Hepatic stellate cell (primary cell): ENCODE measurements around the gene CD3D.
"Not testable (repeated sequence)": the region's sequence is repeated elsewhere in the genome, so short reads cannot be mapped to it uniquely, and the experiment has no call there.

Experiments
- DNase-seq: peaks from one replicate; pipeline ENCODE4 v3.0.0; 2011; ENCODE audit warnings: low spot score

The CD3D gene

GRCh38 chr11:118339281-118339961 lies 3.1 kb downstream of the CD3D start:
- DNase-seq = no peak

DNA sequence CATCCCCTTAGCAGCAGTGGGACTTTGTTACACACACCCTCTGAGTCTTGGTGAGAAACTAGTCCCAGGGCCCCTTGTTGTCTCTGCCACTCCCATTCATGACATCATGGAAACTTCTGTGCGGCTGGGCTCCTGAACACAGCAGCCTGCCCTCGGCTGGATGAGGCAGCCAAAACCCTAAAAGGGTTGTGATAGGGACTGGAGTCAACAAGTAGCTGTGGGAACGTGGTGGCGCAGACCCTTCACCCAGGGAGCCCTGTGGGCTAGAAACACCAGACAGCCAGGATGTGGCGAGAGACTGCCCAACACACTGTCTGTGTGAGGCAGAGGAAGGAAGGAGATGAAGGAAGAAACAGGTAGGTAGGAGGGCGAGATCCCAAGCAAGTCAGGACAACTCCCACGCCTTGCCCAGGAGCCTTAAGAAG lies 3.9 kb downstream of the CD3D start:
- DNase-seq = no peak

DNA sequence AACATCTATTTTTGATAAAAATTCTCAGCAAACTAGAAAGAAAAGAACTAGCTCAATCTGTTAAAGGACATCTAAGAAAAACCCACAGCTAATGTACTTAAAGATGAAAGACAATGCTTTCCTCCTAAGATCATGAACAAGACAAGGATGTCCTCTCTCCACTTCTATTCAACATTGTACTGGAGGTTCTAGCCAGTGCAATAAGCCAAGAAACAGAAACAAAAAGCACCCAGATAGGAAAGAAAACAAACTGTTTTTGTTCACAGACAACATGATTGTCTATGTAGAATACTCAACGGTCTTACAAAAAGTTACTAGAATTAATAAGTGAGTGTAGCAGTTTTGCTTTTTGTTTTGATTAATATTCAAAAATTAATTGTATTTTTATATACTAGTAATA lies 7.8 kb downstream of the CD3D start:
- DNase-seq = no peak

- no peak for DNase-seq
Measured at GRCh38 chr11:118328745-118329144, 13.8 kb downstream of the CD3D start.

GRCh38 chr11:118325283-118325682 lies 17.2 kb downstream of the CD3D start:
- DNase-seq = no peak

DNA sequence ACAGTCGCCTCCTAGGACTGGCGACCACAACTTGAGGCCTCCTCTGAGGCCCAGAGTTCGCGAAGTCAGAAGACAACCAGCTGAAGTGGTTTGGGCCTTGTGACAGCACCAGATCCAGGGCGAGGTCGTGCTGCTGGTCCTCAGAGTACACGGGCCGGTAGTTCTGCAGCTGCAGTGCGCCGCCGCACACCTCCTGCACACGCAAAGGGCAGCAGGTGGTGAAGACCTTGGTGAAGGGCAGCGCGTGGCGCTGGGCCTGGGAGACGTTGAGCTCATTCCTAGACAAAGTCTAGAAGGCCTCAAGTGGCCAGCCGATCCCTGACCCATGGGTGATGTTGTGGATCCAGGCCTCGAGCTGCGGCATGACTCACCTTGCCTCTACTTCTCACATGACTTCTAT lies 19.8 kb downstream of the CD3D start:
- no peak for DNase-seq

DNA sequence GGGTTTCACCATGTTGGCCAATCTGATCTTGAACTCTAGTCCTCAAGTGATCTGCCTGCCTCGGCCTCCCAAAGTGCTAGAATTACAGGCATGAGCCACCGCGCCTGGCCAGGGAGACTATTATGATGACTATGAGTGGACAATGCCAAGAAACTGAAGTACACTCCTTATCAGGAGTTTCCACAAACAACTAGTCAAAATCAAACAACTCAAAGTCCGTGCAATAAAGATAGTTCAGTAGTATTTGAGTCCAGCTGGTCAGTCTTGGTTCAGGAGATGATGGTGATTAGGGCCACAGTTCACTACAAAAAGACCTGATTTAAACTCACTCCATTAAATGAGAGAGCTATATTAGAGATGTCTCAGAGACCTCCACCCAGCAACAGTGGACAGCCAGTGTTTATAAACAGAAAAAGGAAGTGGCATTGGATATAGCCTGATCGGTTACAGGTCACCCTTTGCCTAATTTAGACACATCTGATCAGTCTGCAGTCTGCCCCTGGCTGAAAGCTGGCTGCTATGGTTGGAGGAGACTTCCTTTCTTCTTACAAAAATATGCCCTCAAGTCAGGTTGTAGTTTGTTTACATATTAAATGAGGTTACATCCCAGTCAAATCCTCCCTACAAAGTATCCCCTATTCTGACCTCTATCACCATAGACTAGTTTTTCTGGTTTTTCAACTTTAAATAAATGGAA lies 21.0 kb downstream of the CD3D start:
- DNase-seq = no peak

GRCh38 chr11:118320515-118320914 lies 22.0 kb downstream of the CD3D start:
- DNase-seq = no peak

DNA sequence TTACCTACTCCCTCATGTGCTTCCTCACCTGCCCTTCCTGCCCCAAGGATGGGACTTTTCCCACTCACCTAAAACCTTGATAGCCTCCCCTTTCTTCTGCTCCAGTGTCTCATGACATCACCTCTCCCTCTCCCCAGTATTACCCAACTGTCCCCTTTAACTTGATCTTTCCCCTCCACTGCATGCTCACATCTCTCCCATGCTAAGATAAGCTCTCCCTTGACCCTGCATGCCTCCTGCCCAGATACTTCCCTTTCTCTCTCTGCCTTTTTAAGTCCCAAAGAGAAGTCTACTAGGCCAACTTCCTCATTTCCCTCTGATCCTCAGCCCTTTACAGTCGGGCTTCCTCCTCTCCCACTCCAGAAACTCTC lies 23.2 kb downstream of the CD3D start:
- DNase-seq = no peak

DNA sequence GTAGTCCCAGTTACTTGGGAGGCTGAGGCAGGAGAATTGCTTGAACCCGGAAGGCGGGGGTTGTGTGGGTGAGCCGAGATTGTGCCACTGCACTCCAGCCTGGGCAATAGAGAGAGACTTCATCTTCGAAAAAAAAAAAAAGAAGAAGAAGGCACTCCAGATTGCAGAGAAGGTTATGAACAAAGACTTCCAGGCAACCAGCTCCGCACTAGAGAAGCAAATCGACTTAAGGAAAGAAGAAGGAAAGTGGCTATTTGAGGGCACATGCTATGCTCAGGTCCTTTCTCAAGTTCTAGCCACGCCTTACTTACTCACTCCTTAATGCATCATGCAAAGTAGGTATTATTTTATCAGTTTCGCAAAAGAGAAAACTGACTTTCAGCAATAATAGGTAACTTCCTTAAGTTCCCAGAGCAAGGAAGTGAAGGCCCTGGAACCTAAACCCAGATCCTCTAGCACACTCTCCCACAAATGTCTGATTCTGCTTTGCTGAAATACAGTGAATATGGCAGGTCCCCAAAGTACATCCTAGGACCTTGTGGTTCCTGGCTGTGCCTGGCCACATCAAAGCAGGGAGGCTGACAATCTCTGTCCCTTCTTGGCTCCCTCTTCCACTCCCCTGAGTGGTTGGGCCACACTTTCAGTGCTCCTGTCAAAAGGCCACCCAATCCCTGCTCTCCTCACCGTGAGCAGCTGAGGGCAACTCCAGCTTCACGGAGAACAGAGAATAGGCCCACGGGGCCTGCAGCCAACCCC lies 23.7 kb downstream of the CD3D start:
- no peak for DNase-seq

GRCh38 chr11:118318124-118318523 lies 24.4 kb downstream of the CD3D start:
- DNase-seq = no peak

GRCh38 chr11:118314988-118315411 lies 27.5 kb downstream of the CD3D start:
- DNase-seq = no peak

DNA sequence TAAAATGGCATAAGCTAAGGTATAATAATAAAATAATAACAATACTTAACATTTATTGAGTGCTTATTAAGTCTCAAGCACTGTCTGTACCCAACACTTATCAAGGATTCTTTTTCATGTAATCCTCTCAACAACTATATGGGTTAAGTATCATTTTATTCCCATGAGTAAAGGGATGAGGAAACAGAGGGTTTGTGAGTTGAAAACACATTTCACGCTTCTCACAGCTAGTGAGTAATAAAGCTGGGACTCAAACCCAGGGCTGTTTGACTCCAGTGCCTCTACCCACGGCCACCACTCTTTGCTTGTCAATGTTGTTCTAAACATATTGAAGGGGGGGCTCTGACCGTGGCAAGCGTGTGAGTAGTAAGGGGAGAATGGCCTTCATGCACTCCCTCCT lies 29.3 kb downstream of the CD3D start:
- no peak for DNase-seq

- no peak for DNase-seq
Measured at GRCh38 chr11:118312328-118312727, 30.2 kb downstream of the CD3D start.

GRCh38 chr11:118311518-118311917 lies 31.0 kb downstream of the CD3D start:
- no peak for DNase-seq

DNA sequence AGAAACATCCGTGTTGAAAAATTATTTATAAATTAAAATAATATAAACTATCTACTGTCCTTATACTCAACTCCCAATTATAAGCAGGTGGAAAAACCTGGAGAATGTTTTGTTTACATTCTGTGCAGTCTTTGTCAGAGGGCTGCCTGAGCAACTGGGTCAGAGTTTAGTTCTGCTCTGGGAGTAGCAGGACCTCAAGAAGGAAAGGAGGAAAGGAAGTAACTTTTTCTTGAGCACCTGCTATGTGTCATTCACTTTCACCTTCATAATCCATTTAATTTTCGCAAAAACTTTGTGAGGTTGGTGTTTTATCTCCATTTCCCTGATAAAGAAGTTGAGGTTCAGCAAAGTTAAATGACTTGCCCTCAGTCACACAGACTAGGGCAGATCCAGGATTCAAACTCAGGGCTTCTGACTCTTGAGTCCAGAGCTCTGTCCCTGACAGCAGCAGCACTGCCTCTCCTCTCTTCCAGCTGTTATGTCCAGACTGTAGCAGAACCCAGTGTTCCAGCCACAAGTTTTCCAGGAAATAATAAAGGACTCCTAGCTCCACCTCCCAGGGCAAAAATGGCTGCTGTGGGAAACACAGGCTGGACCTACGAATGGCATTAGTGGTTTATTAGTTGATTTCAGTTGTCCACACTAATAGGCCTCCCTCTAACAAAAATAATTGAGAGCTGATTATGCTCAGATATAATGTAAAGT lies 31.6 kb downstream of the CD3D start:
- no peak for DNase-seq

- DNase-seq = no peak
Measured at GRCh38 chr11:118310271-118310670, 32.2 kb downstream of the CD3D start.

- DNase-seq = not testable (repeated sequence)
Measured at GRCh38 chr11:118308995-118309528, 33.4 kb downstream of the CD3D start.

DNA sequence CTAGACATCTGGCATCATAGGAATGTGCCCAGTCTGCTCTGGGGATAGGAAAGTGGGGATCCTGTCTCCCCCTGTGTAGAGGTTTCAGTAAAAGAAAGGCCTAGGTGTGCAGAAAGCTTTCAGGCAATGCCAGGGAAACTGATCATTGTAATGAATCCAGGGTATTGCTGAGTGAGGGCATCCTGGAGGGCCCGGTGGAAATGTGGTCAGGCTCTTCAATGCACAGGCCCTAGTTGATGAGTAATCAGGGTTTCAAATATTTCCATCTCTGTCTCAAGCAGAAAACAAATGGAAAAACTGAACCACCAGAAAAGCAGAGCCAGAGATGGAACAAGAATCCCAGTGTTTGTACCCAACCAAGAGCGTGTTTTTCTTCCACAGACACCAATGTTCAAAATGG lies 35.9 kb downstream of the CD3D start:
- DNase-seq = no peak

GRCh38 chr11:118305726-118306125 lies 36.8 kb downstream of the CD3D start:
- DNase-seq = no peak

DNA sequence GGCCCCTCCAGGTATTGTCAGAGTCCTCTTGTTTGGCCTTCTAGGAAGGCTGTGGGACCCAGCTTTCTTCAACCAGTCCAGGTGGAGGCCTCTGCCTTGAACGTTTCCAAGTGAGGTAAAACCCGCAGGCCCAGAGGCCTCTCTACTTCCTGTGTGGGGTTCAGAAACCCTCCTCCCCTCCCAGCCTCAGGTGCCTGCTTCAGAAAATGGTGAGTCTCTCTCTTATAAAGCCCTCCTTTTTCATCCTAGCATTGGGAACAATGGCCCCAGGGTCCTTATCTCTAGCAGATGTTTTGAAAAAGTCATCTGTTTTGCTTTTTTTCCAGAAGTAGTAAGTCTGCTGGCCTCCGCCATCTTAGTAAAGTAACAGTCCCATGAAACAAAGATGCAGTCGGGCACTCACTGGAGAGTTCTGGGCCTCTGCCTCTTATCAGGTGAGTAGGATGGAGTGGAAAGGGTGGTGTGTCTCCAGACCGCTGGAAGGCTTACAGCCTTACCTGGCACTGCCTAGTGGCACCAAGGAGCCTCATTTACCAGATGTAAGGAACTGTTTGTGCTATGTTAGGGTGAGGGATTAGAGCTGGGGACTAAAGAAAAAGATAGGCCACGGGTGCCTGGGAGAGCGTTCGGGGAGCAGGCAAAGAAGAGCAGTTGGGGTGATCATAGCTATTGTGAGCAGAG lies 37.8 kb downstream of the CD3D start, which contains the start of gene CD3E:
Gene CD3E (plus strand): TSS at position 163 of the 681 bp plus-strand sequence. CDS start 223 bp downstream, at position 386.
- no peak for DNase-seq

- no peak for DNase-seq
Measured at GRCh38 chr11:118304227-118304567, 38.3 kb downstream of the CD3D start.
